GM12875 (cell line): ENCODE data around the gene PLB1.

Experiments used
- H3K4me3 ChIP-seq: one replicate; pipeline ENCODE4 v1.5.1; 2011; ENCODE audit warnings: low read depth, low read length, control low read depth
- TF ChIP-seq, protein P1 (sequence below): IDR thresholded peaks from 2 replicates; pipeline ENCODE4 v1.5.1; 2011; ENCODE audit warnings: low read depth, mild to moderate bottlenecking, control low read depth, inconsistent platforms, low read length, moderate library complexity, borderline replicate concordance; ENCODE audit not compliant: insufficient read depth

Gene PLB1

DNA sequence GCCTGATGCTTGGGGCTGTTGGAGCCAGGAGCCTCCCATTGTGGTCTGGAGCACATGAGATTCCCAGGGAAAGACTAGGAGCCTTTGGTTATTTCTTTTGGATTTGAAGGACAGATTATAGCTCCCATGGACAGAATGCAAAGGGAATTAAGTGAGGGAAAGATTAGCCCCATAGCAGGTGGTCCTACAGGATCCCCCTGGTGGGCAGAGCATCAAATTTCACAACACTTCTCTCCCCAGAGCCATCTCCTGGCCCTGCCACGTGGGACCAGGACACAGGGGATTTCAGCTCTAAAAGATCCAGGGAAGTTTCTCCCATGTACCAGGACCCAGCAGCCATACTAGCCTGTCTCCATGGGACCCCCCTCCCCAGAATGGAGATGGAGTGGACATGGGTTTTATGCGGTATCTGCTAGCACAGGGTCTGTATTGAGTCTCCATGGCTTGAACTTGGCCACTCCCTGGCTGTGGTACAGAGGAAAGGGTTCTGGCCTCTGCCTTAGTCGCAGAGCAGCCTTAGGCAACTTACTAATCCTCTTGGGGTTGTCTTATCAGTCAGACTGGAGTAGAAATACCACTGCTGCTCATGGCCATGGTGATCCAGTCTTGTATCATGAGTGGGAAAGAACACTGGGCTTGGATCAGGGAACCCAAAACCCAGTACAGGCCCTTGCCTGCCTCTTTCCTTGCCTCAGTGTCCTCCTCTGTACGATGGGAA, 6.8 kb upstream of the PLB1 start:
- H3K4me3 ChIP-seq: no peak overlapping the region
- TF ChIP-seq, protein P1, sequence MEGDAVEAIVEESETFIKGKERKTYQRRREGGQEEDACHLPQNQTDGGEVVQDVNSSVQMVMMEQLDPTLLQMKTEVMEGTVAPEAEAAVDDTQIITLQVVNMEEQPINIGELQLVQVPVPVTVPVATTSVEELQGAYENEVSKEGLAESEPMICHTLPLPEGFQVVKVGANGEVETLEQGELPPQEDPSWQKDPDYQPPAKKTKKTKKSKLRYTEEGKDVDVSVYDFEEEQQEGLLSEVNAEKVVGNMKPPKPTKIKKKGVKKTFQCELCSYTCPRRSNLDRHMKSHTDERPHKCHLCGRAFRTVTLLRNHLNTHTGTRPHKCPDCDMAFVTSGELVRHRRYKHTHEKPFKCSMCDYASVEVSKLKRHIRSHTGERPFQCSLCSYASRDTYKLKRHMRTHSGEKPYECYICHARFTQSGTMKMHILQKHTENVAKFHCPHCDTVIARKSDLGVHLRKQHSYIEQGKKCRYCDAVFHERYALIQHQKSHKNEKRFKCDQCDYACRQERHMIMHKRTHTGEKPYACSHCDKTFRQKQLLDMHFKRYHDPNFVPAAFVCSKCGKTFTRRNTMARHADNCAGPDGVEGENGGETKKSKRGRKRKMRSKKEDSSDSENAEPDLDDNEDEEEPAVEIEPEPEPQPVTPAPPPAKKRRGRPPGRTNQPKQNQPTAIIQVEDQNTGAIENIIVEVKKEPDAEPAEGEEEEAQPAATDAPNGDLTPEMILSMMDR: no peak

DNA sequence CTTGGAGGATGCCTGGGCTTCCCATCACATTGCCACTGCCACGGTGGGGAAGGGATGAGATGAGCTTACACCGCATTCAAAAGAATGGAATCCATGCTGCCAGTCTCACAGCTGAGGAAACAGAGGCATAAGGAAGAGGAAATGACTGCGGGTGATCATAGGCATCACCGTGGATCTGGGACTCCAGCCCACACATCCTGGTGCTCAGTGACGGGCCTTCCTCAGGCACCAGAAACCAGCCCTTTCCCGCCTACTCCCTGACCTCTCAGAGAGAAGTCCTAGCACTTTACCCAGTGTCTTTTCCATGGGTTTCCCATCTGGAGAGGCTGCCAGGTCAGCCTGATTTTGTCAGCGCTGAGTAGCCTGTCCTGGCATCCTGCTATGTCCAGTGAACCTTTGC, 5.3 kb upstream of the PLB1 start:
- H3K4me3 ChIP-seq: no peak overlapping the region
- TF ChIP-seq, protein P1: no peak

DNA sequence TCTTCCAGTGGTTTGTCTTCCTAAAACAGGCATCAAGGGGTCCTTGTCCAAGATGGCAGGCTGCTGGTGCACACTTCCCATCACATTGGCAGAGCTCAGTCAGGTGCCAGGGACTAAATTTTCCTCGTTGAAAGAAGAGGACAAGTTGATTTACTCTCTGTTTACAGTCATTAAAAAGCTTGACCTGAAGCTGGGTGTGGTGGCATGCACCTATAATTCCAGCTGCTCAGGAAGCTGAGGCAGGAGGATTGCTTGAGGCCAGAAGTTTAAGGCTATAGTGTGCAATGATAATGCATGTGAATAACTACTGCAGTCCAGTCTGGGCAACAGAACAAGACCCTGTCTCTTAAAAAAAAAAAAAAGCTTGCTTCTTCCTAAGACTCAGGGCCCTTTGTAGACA, 3.6 kb upstream of the PLB1 start:
- no peak overlapping the region for H3K4me3 ChIP-seq
- TF ChIP-seq, protein P1: no peak

DNA sequence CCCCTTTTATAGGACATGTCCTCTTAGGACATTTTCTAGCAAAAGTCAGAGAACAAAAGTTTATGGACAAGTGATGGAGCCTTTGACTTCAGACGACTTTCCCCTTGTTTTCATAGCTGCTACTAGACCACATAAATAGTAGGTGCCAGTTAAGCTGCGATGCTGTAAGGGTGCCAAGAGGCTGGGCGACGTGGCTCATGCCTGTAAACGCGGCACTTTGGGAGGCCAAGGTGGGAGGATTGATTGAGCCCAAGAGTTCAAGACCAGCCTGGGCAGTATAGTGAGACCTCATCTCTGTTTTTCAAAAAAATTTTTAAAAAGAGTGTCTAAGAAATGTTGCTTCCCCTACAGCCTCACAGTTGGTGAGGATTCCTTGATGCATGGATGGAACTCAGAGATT, 2.2 kb upstream of the PLB1 start:
- TF ChIP-seq, protein P1: no peak
- H3K4me3 ChIP-seq: no peak overlapping the region

DNA sequence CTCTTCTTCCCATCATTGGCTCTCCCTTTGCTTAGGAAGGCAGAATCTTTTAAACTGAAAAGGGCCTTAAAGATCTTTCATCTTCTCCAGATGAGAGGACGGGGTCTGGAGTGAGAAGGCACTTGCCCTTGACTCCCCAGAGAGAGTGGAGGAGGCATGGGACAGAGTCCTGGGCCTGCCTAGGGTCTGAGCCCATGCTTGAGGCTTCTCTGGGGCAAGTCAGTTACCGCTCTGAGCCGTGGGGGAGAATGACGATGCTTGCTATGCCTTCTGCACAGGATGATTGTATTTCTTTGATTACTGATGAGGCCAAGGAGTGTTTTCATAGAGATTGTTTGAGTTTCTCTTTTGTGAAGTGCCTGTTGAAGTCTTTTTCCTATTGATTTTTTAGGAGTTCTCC, 921 bp downstream of the PLB1 start:
- TF ChIP-seq, protein P1: no peak
- no peak overlapping the region for H3K4me3 ChIP-seq

DNA sequence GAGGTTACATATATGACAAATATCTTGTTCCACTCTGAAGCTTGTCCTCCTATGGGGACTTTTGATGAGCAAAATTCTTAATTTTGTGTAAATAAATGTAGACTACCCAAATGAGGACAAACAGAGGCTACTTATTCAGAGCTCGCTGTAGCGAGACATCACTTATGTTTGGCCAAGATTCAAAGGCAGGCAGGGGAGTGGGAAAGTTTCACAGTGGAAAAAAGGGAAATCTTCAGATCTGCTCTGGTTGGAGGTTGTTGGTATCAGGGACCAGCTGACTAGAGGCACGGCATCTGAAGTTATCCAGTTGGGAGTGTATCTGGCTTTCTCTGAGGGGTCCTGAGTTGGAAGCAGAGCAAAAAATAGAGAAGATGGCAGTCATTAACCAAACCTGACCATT, 1.3 kb downstream of the PLB1 start:
- no peak overlapping the region for H3K4me3 ChIP-seq
- TF ChIP-seq, protein P1: no peak

DNA sequence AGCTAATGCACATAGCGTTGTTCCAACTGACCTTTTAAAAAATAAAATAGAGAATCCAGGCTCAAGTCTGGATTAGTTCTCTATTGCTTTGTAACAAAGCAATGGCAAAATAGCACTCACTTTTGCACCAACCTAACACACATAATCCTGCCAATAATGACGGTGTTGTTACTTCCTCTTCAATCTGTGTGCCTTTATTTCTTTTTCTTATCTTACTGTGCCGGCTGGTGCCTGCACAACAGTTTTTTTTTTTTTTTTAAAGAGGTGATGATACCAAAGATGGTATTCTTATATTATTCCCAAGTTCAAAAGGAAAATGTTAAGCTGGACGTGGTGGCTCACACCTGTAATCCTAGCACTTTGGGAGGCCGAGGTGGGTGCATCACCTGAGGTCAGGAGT, 3.4 kb downstream of the PLB1 start:
- TF ChIP-seq, protein P1: no peak
- H3K4me3 ChIP-seq: no peak overlapping the region
